Measurements from ENCODE around the gene GTPBP2.

The GTPBP2 gene

DNA sequence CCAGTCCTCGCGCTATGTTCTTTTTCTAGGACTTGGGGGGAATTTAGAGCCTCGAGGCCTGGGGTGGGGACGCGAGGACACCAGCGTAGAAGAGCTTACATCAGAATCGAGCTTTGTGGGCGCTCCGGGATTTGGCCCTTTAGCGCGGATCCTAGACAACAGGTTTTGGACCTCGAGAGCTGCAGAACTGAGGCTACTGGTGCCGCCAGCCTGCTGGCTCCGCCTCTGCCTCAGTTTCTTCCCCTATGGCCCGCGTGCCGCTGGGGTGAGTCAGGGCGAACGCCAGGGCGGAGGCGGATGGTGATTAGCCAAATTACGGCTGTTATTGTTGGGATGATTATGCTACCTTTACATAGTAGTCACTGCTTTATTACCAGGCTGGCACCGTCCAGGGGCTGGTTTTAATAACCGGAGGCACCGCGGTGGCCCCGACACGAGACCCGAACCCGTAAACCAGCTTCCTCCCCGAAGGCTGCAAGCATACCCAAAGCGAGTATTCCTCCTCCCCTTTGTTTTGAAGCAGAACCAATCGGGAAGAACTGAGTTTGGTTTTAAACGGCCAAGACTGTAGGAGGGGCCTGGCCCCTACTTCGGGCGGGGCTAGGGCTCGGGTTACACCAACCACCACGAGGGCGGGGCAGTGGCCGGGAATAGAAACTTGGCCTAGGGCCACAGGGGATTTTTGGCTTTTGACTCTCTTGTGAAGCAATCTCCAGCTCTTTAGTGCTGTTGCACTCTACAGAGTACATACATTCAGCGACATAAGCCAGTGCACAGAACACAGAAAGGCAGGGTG is 639 bp upstream of the GTPBP2 start:
- H3K4me3 ChIP-seq: peak overlapping the region; percentile 93 to 99
- DNase-seq: peak; percentile 98
- peaks cover 14 to 19% (median 16%) of the 10 kb centered on the region in 3 donors for H3K36me3 ChIP-seq
- intact Hi-C loops (cut with DNase I; ENCODE audit: low total_unique reads): loop anchor here (5.0 kb wide), 1 partner anchor 73 kb away; no protein-coding TSS in a partner anchor
- no peaks in the 10 kb centered on the region for H3K27me3 ChIP-seq
- peak overlapping the region; percentile 93 to 95 for H3K27ac ChIP-seq
- no peaks in the 10 kb centered on the region for H3K9me3 ChIP-seq
- peaks cover 0 to 25% (median 21%) of the 10 kb centered on the region in 4 donors for H3K4me1 ChIP-seq
- TF ChIP-seq, protein P1, sequence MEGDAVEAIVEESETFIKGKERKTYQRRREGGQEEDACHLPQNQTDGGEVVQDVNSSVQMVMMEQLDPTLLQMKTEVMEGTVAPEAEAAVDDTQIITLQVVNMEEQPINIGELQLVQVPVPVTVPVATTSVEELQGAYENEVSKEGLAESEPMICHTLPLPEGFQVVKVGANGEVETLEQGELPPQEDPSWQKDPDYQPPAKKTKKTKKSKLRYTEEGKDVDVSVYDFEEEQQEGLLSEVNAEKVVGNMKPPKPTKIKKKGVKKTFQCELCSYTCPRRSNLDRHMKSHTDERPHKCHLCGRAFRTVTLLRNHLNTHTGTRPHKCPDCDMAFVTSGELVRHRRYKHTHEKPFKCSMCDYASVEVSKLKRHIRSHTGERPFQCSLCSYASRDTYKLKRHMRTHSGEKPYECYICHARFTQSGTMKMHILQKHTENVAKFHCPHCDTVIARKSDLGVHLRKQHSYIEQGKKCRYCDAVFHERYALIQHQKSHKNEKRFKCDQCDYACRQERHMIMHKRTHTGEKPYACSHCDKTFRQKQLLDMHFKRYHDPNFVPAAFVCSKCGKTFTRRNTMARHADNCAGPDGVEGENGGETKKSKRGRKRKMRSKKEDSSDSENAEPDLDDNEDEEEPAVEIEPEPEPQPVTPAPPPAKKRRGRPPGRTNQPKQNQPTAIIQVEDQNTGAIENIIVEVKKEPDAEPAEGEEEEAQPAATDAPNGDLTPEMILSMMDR (IDR thresholded peaks at IDR 0.05): peak in 1 of 2 experiments; percentile 3

DNA sequence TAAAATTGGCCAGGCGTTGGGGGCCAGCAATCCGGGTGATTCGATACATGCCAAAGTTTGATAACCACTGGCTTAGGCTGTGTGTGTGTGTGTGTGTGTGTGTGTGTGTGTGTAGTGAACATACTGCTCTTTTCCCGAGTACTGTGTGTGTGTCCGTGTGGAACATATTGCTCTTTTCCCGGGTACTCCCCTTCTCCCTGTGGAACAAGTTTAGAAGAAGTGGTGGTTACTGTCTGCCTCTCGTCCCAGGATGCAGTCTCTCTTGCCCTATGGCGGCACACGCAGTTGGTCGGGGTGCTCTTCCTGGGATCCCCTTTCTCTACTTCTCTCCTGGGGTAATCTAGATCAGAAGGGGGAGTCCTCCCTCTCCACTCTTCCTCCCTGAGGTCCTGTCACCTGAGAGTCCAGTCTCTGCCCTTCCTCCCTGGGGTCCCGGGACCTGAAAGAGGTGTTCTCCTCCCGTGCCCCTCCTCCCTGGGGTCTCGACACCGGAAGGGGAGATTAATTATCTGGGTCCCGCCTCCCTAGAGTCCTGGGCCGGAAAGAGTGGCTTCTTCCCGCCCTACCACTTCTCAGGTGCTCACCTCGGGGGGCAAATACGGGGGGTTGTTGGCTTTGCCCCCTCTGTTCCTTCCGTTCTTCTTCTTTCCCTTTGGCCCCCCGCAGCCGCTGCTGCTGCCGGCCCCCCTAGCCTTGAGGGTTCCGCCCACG is 516 bp downstream of the GTPBP2 start:
- H3K4me3 ChIP-seq: peak overlapping the region; percentile 93 to 99
- H3K4me1 ChIP-seq: peaks cover 0 to 25% (median 21%) of the 10 kb centered on the region in 4 donors
- H3K27ac ChIP-seq: peak overlapping the region; percentile 93 to 95
- no peaks in the 10 kb centered on the region for H3K27me3 ChIP-seq
- H3K9me3 ChIP-seq: no peaks in the 10 kb centered on the region
- peaks cover 25 to 31% (median 28%) of the 10 kb centered on the region in 3 donors for H3K36me3 ChIP-seq
- TF ChIP-seq, protein P1 (IDR thresholded peaks at IDR 0.05): no peak
- DNase-seq: peak; percentile 39 to 80
- intact Hi-C loops (cut with DNase I; ENCODE audit: low total_unique reads): no loop called here

DNA sequence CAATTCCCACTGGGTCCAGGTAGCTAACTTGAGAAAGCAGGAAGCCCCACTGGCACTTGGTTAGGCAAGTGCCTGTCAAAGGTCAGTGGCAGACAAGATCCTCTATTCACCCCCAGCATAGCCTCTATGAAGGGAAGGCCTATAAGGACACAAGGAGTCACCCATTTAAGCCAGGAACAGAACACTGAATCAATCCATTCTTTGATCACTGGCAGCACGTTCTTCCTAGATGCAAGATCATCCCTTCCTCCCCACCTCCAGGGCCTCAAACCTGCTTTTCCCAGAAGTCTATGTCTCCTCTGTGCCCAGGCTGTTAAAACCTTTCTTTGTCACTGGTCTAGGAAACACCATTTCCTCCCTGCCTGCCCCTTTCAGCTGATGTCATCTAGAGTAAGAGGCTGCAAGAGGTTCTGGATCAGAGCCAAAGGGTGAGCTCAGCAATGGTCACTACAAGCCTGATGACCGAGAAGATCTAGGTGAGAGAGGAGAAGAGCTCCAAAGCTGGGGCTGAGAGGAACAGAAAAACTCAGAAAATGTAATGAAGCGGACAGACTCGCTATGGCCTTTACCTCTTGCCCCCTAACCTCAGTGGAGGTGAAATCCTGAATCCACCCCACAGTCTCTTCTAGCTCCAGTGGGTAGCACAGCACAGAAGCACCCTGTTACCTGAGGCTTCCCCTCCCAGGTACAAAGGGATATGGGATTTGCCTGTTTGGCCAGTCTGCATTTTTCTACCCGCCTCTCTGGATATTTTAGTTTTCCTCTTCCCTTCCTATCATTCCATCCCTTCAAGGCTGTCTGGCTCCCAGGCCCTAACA is 1.8 kb downstream of the GTPBP2 start:
- TF ChIP-seq, protein P1 (IDR thresholded peaks at IDR 0.05): no peak
- Histone ChIP-seq H3K27me3 (no peaks in the 10 kb centered on the region), H3K27ac (peak overlapping the region; percentile 93 to 95), H3K4me3 (peak overlapping the region in 1 of 2 donors; percentile 93), H3K36me3 (peaks cover 38 to 44% (median 41%) of the 10 kb centered on the region in 3 donors), H3K4me1 (peaks cover 0 to 25% (median 21%) of the 10 kb centered on the region in 4 donors), H3K9me3 (no peaks in the 10 kb centered on the region)
- DNase-seq: peak; percentile 83 to 88
- intact Hi-C loops (cut with DNase I; ENCODE audit: low total_unique reads): no loop called here

DNA sequence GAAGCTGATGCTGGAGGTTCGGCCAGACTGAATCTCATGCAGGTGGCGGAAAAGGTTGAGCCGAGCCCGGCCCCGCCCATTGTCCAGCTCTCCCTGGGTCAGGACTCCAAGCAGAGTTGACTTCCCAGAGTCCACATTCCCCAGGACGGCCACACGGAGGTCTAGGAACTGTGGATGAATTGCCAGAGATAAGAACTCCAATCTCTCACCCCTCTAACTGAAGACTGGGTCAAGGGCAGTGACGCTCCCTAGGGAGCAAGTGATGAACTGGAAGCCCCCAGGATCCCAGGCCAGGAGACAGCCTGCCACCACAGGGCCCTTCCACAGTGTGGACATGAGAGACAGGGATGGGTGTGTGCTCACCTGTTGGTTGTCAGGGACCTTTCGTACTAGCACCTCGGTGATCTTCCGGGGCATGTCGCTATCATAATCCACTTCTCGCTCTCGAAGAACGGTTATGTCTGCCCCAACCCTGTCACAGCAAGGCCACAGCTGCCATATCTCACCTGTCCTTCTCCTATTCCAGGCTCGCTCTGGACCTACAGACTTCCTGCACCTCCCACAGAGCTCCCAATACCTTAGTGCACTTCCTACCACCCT is 3.6 kb downstream of the GTPBP2 start:
- DNase-seq: no peak
- no peak overlapping the region for H3K4me3 ChIP-seq
- H3K27ac ChIP-seq: no peak overlapping the region
- H3K36me3 ChIP-seq: peaks cover 52 to 61% (median 58%) of the 10 kb centered on the region in 3 donors
- TF ChIP-seq, protein P1 (IDR thresholded peaks at IDR 0.05): no peak
- no peaks in the 10 kb centered on the region for H3K9me3 ChIP-seq
- intact Hi-C loops (cut with DNase I; ENCODE audit: low total_unique reads): no loop called here
- peaks cover 0 to 23% (median 20%) of the 10 kb centered on the region in 4 donors for H3K4me1 ChIP-seq
- no peaks in the 10 kb centered on the region for H3K27me3 ChIP-seq

DNA sequence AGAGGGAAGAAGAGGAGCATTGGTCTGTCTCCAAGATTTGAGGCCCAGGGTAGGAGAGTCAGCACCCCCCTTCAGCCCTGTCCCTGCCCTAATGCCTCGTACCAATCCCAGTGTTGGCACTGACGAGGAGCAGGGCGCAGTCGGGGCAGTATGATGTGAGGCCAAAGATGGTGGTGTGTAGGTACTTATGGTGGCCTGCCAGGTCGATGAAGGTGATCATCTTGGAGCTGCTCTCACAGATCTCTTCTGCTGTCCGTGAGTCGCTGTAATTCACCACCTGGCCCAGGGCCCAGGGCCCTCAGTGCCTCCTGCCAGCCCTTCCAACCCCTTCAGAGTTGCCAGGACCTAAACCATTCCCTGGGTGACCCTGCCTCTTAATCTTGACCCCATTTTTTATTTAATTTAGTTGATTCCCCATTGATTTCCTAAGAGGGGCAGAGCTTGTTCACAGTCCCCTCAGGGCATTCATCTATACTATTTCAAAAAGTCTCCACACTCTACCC is 4.2 kb downstream of the GTPBP2 start:
- Histone ChIP-seq H3K36me3 (peaks cover 59 to 68% (median 65%) of the 10 kb centered on the region in 3 donors), H3K9me3 (no peaks in the 10 kb centered on the region), H3K4me3 (no peak overlapping the region), H3K27ac (no peak overlapping the region), H3K27me3 (no peaks in the 10 kb centered on the region), H3K4me1 (peaks cover 0 to 19% (median 16%) of the 10 kb centered on the region in 4 donors)
- DNase-seq: no peak
- TF ChIP-seq, protein P1 (IDR thresholded peaks at IDR 0.05): no peak
- intact Hi-C loops (cut with DNase I; ENCODE audit: low total_unique reads): no loop called here

Measured in tibial artery (tissue), 4 donors.